ENCODE results near the gene CHTF18. TPM values are rescaled to one million over a fixed set of nuclear protein-coding genes. Genes with fewer than 3 reads are reported as not detected.

Gene CHTF18
- total and polyA plus RNA-seq, 10 of the 15 experiments (the other 5 are each of a cell fraction or from before 2014, with no cell fraction given), result 1.6 to 87.8 (median 19.4) TPM

- no peak for TF ChIP-seq CEBPZ (IDR thresholded peaks at IDR 0.05; ENCODE audit: low read depth, low read length)
These were observed 41.8 kb upstream of the CHTF18 start (continued) for GRCh38 chr16:746637-747036.

- BruUV-seq (replicated peaks), result no TSS peak
- Histone ChIP-seq H3K4me3 (no peak overlapping the region), H2AFZ (ENCODE audit: control insufficient read depth, low read depth, low read length) (no peak overlapping the region), H3K4me1 (ENCODE audit: control insufficient read depth, insufficient read depth, low read length) (no peaks in the 10 kb centered on the region), H3K79me2 (ENCODE audit: control insufficient read depth, insufficient read depth, low read length) (no peaks in the 10 kb centered on the region), H3K9ac (ENCODE audit: control insufficient read depth, insufficient read depth, low read length) (no peak overlapping the region), H3K36me3 (ENCODE audit: control insufficient read depth in 2 of 2, insufficient read depth in 2 of 2, low read length in 1 of 2) (no peaks in the 10 kb centered on the region), H3K4me2 (ENCODE audit: control insufficient read depth, insufficient read depth) (no peak overlapping the region), H4K20me1 (ENCODE audit: control insufficient read depth, insufficient read depth) (no peaks in the 10 kb centered on the region), H3K9me3 (replicated peaks; ENCODE audit: control insufficient read depth, insufficient read depth, low read length) (no peaks in the 10 kb centered on the region), H3K27ac (ENCODE audit: control insufficient read depth, insufficient read depth) (no peak overlapping the region), H3K27me3 (replicated peaks in 1 of 2; ENCODE audit: control insufficient read depth in 2 of 2, insufficient read depth in 2 of 2, low read length in 1 of 2) (no peaks in the 10 kb centered on the region; a peak in 1 of 4 replicates)
- ATAC-seq (no peak), DNase-seq (ENCODE audit: low read depth, low spot score) (no peak), FAIRE-seq (no peak)
- ChIA-PET RAD21 (ENCODE audit: unreplicated experiment) (no interaction called here), CTCF (interaction anchor here (0.5 kb wide), 1 partner anchor 60 kb away, joined by 3 read pairs; no protein-coding TSS in a partner anchor), SMC1A (ENCODE audit: uncharacterized antibody, unreplicated experiment) (interaction anchor here (0.6 kb wide), 1 partner anchor 39 kb away, joined by 3 read pairs; no protein-coding TSS in a partner anchor), POLR2A (no interaction called here)
- in situ Hi-C loops (cut with MboI) (no loop called here), intact Hi-C loops (cut with micrococcal nuclease; ENCODE audit: unreplicated experiment) (no loop called here)
- 52% methylated on average over 38 of the region's 39 CpGs for WGBS (ENCODE audit: insufficient coverage, insufficient replicate concordance, low lambda C conversion rate, missing lambda C conversion rate)
- TF ChIP-seq SKIL (IDR thresholded peaks at IDR 0.05; ENCODE audit: low read depth, poor library complexity, severe bottlenecking), result no peak
- no peak for TF ChIP-seq HCFC1 (IDR thresholded peaks at IDR 0.05; ENCODE audit: low read length)
- TF ChIP-seq MEF2A (IDR thresholded peaks at IDR 0.05; ENCODE audit: insufficient read depth, low read depth, low read length), result no peak
- no peak for TF ChIP-seq TCF3 (IDR thresholded peaks at IDR 0.05; ENCODE audit: borderline replicate concordance, insufficient read depth, low read depth, low read length)
- TF ChIP-seq MYC (IDR thresholded peaks at IDR 0.05; ENCODE audit: insufficient read depth, insufficient read length, insufficient replicate concordance, low read length, severe bottlenecking), result no peak
- no peak for TF ChIP-seq STAT3 (IDR thresholded peaks at IDR 0.05; ENCODE audit: low read depth, low read length)
- no peak for TF ChIP-seq NR2F1 (conservative IDR thresholded peaks at IDR 0.05)
- TF ChIP-seq SUZ12 (IDR thresholded peaks at IDR 0.05; ENCODE audit: unreplicated experiment), result no peak
- no peak for TF ChIP-seq POLR2AphosphoS5 (IDR thresholded peaks at IDR 0.05; ENCODE audit: low read length)
- TF ChIP-seq, protein P1, sequence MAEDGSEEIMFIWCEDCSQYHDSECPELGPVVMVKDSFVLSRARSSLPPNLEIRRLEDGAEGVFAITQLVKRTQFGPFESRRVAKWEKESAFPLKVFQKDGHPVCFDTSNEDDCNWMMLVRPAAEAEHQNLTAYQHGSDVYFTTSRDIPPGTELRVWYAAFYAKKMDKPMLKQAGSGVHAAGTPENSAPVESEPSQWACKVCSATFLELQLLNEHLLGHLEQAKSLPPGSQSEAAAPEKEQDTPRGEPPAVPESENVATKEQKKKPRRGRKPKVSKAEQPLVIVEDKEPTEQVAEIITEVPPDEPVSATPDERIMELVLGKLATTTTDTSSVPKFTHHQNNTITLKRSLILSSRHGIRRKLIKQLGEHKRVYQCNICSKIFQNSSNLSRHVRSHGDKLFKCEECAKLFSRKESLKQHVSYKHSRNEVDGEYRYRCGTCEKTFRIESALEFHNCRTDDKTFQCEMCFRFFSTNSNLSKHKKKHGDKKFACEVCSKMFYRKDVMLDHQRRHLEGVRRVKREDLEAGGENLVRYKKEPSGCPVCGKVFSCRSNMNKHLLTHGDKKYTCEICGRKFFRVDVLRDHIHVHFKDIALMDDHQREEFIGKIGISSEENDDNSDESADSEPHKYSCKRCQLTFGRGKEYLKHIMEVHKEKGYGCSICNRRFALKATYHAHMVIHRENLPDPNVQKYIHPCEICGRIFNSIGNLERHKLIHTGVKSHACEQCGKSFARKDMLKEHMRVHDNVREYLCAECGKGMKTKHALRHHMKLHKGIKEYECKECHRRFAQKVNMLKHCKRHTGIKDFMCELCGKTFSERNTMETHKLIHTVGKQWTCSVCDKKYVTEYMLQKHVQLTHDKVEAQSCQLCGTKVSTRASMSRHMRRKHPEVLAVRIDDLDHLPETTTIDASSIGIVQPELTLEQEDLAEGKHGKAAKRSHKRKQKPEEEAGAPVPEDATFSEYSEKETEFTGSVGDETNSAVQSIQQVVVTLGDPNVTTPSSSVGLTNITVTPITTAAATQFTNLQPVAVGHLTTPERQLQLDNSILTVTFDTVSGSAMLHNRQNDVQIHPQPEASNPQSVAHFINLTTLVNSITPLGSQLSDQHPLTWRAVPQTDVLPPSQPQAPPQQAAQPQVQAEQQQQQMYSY (CRISPR knock-in tag; IDR thresholded peaks at IDR 0.05), result no peak
- no peak for TF ChIP-seq RAD51 (IDR thresholded peaks at IDR 0.05)
These were observed 40.3 kb upstream of the CHTF18 start for GRCh38 chr16:747978-748746.

All from GM12878 (cell line).